H9 (cell line): ENCODE results near the gene OR10H1. TPM values are rescaled to one million over a fixed set of nuclear protein-coding genes. Genes with fewer than 3 reads are reported as not detected.

Source experiments
- DNase-seq: peaks from one replicate; pipeline ENCODE4 v3.0.0-alpha.2; 2017
- H2AFZ ChIP-seq: one replicate; pipeline ENCODE4 v1.6.1; 2013; ENCODE audit warnings: mild to moderate bottlenecking, low read length, control low read depth, moderate library complexity
- H2AK5ac ChIP-seq: 2 replicates; pipeline ENCODE4 v1.6.1; 2013; ENCODE audit warnings: low read length, control low read depth, mixed read lengths; ENCODE audit not compliant: insufficient read length
- H2BK120ac ChIP-seq: one replicate; pipeline ENCODE4 v1.6.1; 2013; ENCODE audit warnings: low read depth, mild to moderate bottlenecking, low read length, control low read depth, inconsistent platforms; ENCODE audit not compliant: poor library complexity, severe bottlenecking
- H2BK12ac ChIP-seq: 2 replicates; pipeline ENCODE4 v1.6.1; 2013; ENCODE audit warnings: low read length, control low read depth, mixed read lengths, low read depth; ENCODE audit not compliant: insufficient read length
- H2BK15ac ChIP-seq: 2 replicates; pipeline ENCODE4 v1.6.1; 2013; ENCODE audit warnings: low read depth, low read length, control low read depth
- H2BK20ac ChIP-seq: one replicate; pipeline ENCODE4 v1.6.1; 2013; ENCODE audit warnings: low read depth, mild to moderate bottlenecking, low read length, control low read depth, inconsistent platforms; ENCODE audit not compliant: poor library complexity, severe bottlenecking
- H2BK5ac ChIP-seq: 2 replicates; pipeline ENCODE4 v1.6.1; 2013; ENCODE audit warnings: low read length, control low read depth, mixed read lengths; ENCODE audit not compliant: insufficient read length
- H3K14ac ChIP-seq: 2 replicates; pipeline ENCODE4 v1.6.1; 2013; ENCODE audit warnings: low read length, control low read depth; ENCODE audit not compliant: insufficient read depth
- H3K18ac ChIP-seq: 2 replicates; pipeline ENCODE4 v1.6.1; 2013; ENCODE audit warnings: low read depth, mild to moderate bottlenecking, mixed read lengths, low read length, control low read depth; ENCODE audit not compliant: insufficient read length
- H3K23ac ChIP-seq: 2 replicates; pipeline ENCODE4 v1.6.1; 2013; ENCODE audit warnings: low read length, control low read depth, mixed read lengths, low read depth; ENCODE audit not compliant: insufficient read length
- H3K23me2 ChIP-seq: 2 replicates; pipeline ENCODE4 v1.6.1; 2013; ENCODE audit warnings: low read depth, mild to moderate bottlenecking, mixed read lengths, low read length, control low read depth; ENCODE audit not compliant: insufficient read length, poor library complexity, severe bottlenecking
- H3K27ac ChIP-seq: 2 replicates; pipeline ENCODE4 v1.5.1; 2013; ENCODE audit warnings: low read length, control low read depth, mixed read lengths, low read depth; ENCODE audit not compliant: insufficient read length
- H3K27me3 ChIP-seq: 2 replicates; pipeline ENCODE4 v1.6.1; 2013; ENCODE audit warnings: low read length, control low read depth, inconsistent platforms; ENCODE audit not compliant: insufficient read depth
- H3K4ac ChIP-seq: 2 replicates; pipeline ENCODE4 v1.6.1; 2013; ENCODE audit warnings: low read depth, mild to moderate bottlenecking, control low read depth, inconsistent platforms, low read length, moderate library complexity
- H3K4me1 ChIP-seq: 2 replicates; pipeline ENCODE4 v1.6.1; 2013; ENCODE audit warnings: low read length, control low read depth, inconsistent platforms; ENCODE audit not compliant: insufficient read depth
- H3K4me2 ChIP-seq: 2 replicates; pipeline ENCODE4 v1.6.1; 2013; ENCODE audit warnings: low read length, control low read depth, mixed read lengths; ENCODE audit not compliant: insufficient read length, insufficient read depth
- H3K56ac ChIP-seq: 2 replicates; pipeline ENCODE4 v1.6.1; 2013; ENCODE audit warnings: low read depth, mild to moderate bottlenecking, mixed read lengths, low read length, control low read depth; ENCODE audit not compliant: insufficient read length
- H3K79me1 ChIP-seq: 2 replicates; pipeline ENCODE4 v1.6.1; 2013; ENCODE audit warnings: low read depth, mild to moderate bottlenecking, moderate library complexity, low read length, control low read depth, inconsistent platforms; ENCODE audit not compliant: insufficient read depth, poor library complexity, severe bottlenecking
- H3K79me2 ChIP-seq: 2 replicates; pipeline ENCODE4 v1.6.1; 2013; ENCODE audit warnings: low read length, control low read depth, inconsistent platforms; ENCODE audit not compliant: insufficient read depth
- H3K9ac ChIP-seq: 2 replicates; pipeline ENCODE4 v1.6.1; 2013; ENCODE audit warnings: low read length, control low read depth, mixed read lengths; ENCODE audit not compliant: insufficient read length; ENCODE audit errors: extremely low read depth
- H3K9me3 ChIP-seq: one replicate; pipeline ENCODE4 v1.6.1; 2013; ENCODE audit warnings: low read depth, low read length, inconsistent platforms; ENCODE audit not compliant: control insufficient read depth
- H3T11ph ChIP-seq: one replicate; pipeline ENCODE4 v1.6.1; 2013; ENCODE audit warnings: mild to moderate bottlenecking, low read length, control low read depth, inconsistent platforms
- H4K20me1 ChIP-seq: one replicate; pipeline ENCODE4 v1.6.1; 2013; ENCODE audit not compliant: control insufficient read depth, insufficient read length, insufficient read depth
- H4K5ac ChIP-seq: 2 replicates; pipeline ENCODE4 v1.6.1; 2013; ENCODE audit warnings: low read depth, mild to moderate bottlenecking, mixed read lengths, low read length, control low read depth; ENCODE audit not compliant: insufficient read length
- H4K8ac ChIP-seq: replicated peaks from 2 replicates; pipeline ENCODE4 v1.6.1; 2013; ENCODE audit warnings: low read length, control low read depth, mixed read lengths, low read depth; ENCODE audit not compliant: insufficient read length
- H4K91ac ChIP-seq: 2 replicates; pipeline ENCODE4 v1.6.1; 2013; ENCODE audit warnings: low read depth, mild to moderate bottlenecking, moderate library complexity, mixed read lengths, low read length, control low read depth; ENCODE audit not compliant: insufficient read length
- H3K27ac Mint-ChIP-seq, 3 experiments: 2 replicates in 2 of 3; 3 replicates in 1 of 3; pipeline ENCODE4 v1.8.0; 2020 to 2021; ENCODE audit warnings: mixed read lengths in 3 of 3, mild to moderate bottlenecking in 1 of 3, moderate library complexity in 1 of 3
- H3K27me3 Mint-ChIP-seq: 2 replicates; pipeline ENCODE4 v1.8.0; 2021; ENCODE audit warnings: low read depth, mild to moderate bottlenecking, moderate library complexity, mixed read lengths
- H3K36me3 Mint-ChIP-seq, 3 experiments: 2 replicates in 2 of 3; 3 replicates in 1 of 3; pipeline ENCODE4 v1.8.0; 2020 to 2021; ENCODE audit warnings: low read depth in 3 of 3, mixed read lengths in 3 of 3; ENCODE audit not compliant: insufficient read depth in 1 of 3
- H3K4me1 Mint-ChIP-seq, 2 experiments: 2 replicates each; pipeline ENCODE4 v1.8.0; 2020; ENCODE audit warnings: mixed read lengths in 2 of 2
- H3K4me3 Mint-ChIP-seq, 2 experiments: 2 replicates in 1 of 2; 3 replicates in 1 of 2; pipeline ENCODE4 v1.8.0; 2020 to 2021; ENCODE audit warnings: mild to moderate bottlenecking in 2 of 2, mixed read lengths in 2 of 2, moderate library complexity in 1 of 2
- H3K9me3 Mint-ChIP-seq, 2 experiments: 2 replicates in 1 of 2; 3 replicates in 1 of 2; pipeline ENCODE4 v1.8.0; 2020; ENCODE audit warnings: mild to moderate bottlenecking in 2 of 2, mixed read lengths in 2 of 2, moderate library complexity in 1 of 2
- WGBS: extraction: QIAGEN DNeasy Blood & Tissue Kit; methylation state at CpG from one replicate; pipeline ENCODE4 v1.1.7; 2013; ENCODE audit warnings: missing lambda C conversion rate, low lambda C conversion rate, mixed read lengths; ENCODE audit not compliant: insufficient read length; ENCODE audit errors: extremely low coverage; 5-methylcytosine and 5-hydroxymethylcytosine counted together
- total RNA-seq: library from RNA; stranded (reverse); gene quantifications from 2 replicates; pipeline ENCODE4 v1.2.1, GENCODE V29; 2021
- TF ChIP-seq, protein P1 (sequence below): fragments of 200-600 bp; sonication (generic); conservative IDR thresholded peaks from 3 replicates; pipeline ENCODE4 v1.8.0; 2021; ENCODE audit warnings: antibody characterized with exemption, mild to moderate bottlenecking

Gene OR10H1
- total RNA-seq, 1 experiment from 2014 or later = not detected

DNA sequence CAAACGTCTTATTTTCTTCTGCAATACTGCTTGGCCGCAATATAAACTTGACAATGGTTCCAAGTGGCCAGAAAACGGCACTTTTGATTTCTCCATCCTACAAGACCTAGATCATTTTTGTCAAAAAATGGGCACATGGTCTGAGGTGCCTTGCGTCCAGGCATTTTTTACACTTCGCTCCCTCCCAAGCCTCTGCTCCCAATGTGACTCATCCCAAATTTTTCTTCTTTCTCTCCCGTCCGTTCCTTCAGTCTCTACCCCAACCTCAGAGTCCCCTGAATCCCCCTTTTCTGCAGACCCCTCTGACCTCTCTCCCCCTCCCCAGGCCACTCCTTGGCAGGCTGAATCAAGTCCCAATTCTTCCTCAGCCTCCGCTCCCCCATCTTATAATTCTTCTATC is 14.3 kb upstream of the OR10H1 start:
- no peaks in the 10 kb centered on the region for H3K79me1 ChIP-seq
- H3K23me2 ChIP-seq = no peaks in the 10 kb centered on the region
- H2BK12ac ChIP-seq = no peak overlapping the region
- no peak overlapping the region for H3K4ac ChIP-seq
- no peak overlapping the region for H3T11ph ChIP-seq
- no peak overlapping the region for H2AFZ ChIP-seq
- no peak for DNase-seq
- no peak overlapping the region for H4K5ac ChIP-seq
- no peaks in the 10 kb centered on the region for H3K27me3 ChIP-seq
- TF ChIP-seq, protein P1, sequence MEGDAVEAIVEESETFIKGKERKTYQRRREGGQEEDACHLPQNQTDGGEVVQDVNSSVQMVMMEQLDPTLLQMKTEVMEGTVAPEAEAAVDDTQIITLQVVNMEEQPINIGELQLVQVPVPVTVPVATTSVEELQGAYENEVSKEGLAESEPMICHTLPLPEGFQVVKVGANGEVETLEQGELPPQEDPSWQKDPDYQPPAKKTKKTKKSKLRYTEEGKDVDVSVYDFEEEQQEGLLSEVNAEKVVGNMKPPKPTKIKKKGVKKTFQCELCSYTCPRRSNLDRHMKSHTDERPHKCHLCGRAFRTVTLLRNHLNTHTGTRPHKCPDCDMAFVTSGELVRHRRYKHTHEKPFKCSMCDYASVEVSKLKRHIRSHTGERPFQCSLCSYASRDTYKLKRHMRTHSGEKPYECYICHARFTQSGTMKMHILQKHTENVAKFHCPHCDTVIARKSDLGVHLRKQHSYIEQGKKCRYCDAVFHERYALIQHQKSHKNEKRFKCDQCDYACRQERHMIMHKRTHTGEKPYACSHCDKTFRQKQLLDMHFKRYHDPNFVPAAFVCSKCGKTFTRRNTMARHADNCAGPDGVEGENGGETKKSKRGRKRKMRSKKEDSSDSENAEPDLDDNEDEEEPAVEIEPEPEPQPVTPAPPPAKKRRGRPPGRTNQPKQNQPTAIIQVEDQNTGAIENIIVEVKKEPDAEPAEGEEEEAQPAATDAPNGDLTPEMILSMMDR = no peak
- no peak overlapping the region for H2BK15ac ChIP-seq
- no peak overlapping the region for H3K27ac ChIP-seq
- no peak overlapping the region for H3K14ac ChIP-seq
- H3K9me3 ChIP-seq = peaks cover 77% of the 10 kb centered on the region
- peaks cover 5 to 24% (median 18%) of the 10 kb centered on the region in 3 experiments for H3K36me3 Mint-ChIP-seq
- H2BK20ac ChIP-seq = no peak overlapping the region
- H3K9me3 Mint-ChIP-seq = peaks cover 32 to 57% of the 10 kb centered on the region in 2 experiments
- no peak overlapping the region; a peak in 1 of 7 replicates for H3K27ac Mint-ChIP-seq
- H4K8ac ChIP-seq = no peak overlapping the region
- H3K4me1 Mint-ChIP-seq = no peaks in the 10 kb centered on the region
- no peaks in the 10 kb centered on the region for H3K4me1 ChIP-seq
- H4K20me1 ChIP-seq = no peaks in the 10 kb centered on the region
- H3K9ac ChIP-seq = no peak overlapping the region
- 0 out of 2 replicates have a peak, but pooled peaks cover 2% of the 10 kb centered on the region for H3K27me3 Mint-ChIP-seq
- H3K79me2 ChIP-seq = no peaks in the 10 kb centered on the region
- H3K4me3 Mint-ChIP-seq = no peak overlapping the region; a peak in 1 of 5 replicates
- no peak overlapping the region for H2BK120ac ChIP-seq
- no peak overlapping the region for H3K18ac ChIP-seq
- no peak overlapping the region for H3K56ac ChIP-seq
- no CpG with 5 or more reads among the region's 8 CpGs for WGBS
- no peak overlapping the region for H4K91ac ChIP-seq
- H2BK5ac ChIP-seq = no peak overlapping the region
- H3K23ac ChIP-seq = no peak overlapping the region
- H3K4me2 ChIP-seq = no peak overlapping the region
- no peak overlapping the region for H2AK5ac ChIP-seq
